HG02759 (cell line): Measurements from ENCODE around the gene RBM41.

Experiments
- ATAC-seq: cut with Tn5 transposase; IDR thresholded peaks from one replicate; pipeline ENCODE4 v1.9.1; 2021; ENCODE audit warnings: mild to moderate bottlenecking, moderate library complexity; ENCODE audit not compliant: unreplicated experiment

The RBM41 gene

GRCh38 chrX:107047622-107048021, 71.0 kb downstream of the RBM41 start:
- ATAC-seq = no peak

- no peak for ATAC-seq
These were observed 88.9 kb downstream of the RBM41 start for GRCh38 chrX:107029752-107030151.

DNA sequence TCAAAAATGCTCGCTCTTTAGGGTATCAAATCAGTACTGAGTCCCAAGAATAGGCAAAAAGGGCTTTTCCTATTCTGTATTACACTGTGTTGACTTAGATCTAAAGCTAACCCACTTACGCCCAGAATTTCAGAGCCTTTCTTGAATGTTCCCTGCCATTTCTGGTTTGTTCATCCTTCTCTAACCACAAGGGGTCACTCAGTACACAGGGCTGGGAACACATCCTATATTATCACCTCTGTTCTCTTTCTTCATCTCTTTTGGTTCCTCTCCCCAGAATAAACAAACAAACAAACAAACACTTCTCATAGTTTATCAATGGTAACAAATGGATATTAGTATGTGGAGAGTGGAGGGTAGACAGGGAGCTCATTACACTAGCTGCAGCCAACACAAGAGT, 93.1 kb downstream of the RBM41 start:
- no peak for ATAC-seq

DNA sequence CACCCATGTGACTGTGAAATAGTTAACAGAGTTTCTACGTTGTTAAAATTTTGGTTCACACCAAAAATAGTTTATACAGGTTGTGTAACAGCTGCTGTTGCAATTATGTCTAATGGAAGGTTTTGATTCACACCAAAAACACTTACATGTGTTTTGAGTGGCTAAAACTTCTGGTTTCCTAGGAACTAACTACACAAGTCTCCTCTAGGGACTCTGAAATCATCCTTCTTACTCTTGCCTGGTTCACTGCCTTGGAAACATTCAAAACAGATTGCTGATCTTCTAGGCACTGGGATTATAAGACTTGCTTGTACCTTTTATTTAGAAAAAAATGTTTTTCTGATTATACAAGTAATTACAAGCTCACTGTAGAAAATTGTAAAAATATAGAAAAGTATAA, 103.7 kb downstream of the RBM41 start:
- no peak for ATAC-seq
